HG03575 (cell line): ENCODE measurements around the gene UBE4A.

Experiments used
- ATAC-seq: cut with Tn5 transposase; IDR thresholded peaks from one replicate; pipeline ENCODE4 v1.9.1; 2021; ENCODE audit not compliant: unreplicated experiment, insufficient number of reproducible peaks, low FRiP score; ENCODE audit errors: extremely low read depth

Gene UBE4A

DNA sequence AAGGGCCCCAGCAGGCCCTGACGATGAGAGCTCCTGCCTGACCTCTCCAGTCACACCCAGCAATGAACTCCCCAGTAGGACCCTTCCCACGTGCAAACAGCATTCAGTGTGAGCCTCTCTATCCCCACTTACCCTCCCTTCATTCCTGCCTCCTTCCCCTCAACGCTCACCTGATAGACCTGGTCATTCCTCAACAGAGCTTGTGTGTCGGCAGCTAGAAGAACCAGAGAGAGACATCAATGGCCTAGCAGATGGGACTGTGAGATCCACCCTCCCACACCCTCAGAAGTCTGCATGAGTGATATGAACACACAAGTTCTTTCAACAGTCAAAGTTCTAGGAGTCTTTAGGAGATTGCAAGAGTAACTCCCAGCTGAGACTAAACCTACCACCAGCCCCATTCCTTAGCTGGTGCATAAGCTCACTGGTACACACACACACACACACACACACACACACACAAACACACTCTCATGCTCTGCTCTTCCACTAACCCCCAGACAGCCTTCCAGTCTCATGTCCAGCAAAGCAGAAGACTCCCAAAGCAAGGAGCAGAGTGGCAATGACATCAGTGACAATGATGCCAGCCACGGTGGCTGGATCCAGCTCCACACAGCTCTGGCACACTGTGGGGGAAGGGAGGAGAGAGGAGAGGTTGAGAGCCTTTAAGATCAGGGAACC lies 20.0 kb upstream of the UBE4A start:
- ATAC-seq: no peak

DNA sequence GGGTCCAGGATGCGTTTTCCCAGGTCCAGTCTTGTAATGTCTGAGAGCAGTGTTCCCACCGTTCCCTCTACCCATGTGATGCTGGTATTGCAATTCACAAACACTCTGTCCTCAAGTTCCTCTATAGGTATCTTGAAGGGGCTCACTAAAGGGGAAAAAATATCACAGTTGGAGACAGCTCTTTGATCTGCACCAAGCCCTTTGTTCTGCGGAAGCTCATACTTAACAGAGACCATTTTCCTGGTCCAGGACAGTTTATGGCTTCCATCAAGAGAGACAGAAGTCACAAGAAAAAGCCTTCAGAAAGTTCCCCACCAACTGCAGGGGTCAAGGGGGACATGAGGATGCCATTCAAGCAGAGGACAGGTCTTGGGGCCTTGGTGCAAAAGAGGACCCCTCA lies 19.0 kb upstream of the UBE4A start:
- ATAC-seq: no peak

DNA sequence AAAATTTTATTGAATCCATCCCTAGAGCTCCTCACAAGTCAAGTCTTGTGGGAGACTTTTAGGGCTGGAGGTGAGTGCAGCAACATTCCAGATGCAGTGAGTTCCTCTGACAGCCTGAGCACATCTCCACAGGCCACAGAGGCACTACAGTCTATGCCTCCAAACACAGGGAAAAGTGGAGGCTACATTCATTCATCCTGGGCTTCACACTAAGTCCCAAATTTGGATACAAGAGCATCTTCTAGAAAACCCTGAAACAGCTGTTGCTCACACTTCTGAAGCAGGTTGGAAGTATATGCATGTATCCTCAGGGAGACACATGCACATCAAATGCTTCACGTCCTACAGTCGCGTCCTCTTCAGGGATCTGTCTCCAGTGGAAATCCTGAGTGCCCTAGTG lies 18.1 kb upstream of the UBE4A start:
- ATAC-seq: no peak

DNA sequence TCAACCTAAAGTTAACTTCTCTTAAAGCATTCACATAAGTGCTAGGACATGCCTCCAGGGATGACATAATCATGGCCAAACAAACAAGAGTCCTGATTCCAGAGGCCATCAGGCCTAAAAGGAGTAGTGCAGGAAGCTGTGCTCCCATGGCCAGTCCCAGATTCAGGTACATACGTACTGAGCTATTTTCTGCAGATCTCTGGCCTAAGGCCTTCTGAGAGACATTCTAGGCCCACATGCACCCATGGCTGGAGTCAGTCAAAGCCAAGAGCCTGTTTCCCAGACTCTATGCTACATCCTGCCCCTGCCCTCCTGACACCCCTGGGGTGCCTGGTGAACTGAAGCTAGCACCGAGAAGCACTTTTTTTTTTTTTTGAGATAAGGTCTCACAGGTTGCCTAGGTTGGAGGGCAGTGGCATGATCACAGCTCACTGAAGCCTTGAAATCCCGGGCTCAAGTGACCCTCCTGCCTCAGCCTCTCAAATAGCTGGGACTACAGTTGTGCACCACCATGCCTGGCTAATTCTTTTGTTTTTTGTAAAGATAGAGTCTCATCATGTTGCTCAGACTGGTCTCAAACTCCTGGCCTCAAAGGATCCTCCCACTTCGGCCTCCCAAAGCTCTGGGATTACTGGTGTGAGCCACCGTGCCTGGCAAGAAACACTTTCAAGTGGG lies 17.4 kb upstream of the UBE4A start:
- ATAC-seq: no peak

DNA sequence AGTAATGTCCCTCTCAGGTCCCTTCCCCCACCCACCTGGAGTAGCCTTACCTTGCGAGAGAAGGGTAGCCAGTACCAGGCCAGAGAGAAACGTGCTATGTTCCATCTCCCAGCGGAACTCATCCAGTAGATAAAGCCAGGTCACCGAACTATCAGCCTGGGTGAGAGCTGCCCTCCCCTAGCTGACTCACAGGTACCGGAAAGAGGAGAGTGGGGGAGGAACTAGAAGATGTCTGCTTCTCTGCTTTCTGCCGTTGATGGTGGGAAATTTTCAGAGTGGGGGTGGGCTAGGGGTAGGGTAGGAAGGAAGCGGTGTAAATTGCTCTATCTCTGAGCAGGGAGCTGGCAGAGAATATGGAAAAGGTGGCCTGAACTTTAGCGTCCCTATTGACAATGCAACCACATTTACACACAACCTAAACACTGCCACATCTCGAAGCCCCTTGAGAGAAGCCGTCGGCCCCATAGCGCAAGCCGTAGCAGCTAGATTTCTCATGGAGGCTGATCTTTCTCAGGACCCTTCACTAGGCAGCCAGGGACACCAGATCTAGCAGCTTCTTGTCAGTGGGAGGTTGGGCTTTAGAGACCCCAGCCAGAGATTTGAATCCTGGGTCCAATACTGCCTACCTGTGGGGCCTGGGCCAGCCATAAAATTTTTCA lies 16.8 kb upstream of the UBE4A start, which contains the start of gene CD3D:
Gene CD3D (minus strand): TSS at position 203 of the 659 bp plus-strand sequence. CDS start 98 bp downstream, at position 105.
- no peak for ATAC-seq

DNA sequence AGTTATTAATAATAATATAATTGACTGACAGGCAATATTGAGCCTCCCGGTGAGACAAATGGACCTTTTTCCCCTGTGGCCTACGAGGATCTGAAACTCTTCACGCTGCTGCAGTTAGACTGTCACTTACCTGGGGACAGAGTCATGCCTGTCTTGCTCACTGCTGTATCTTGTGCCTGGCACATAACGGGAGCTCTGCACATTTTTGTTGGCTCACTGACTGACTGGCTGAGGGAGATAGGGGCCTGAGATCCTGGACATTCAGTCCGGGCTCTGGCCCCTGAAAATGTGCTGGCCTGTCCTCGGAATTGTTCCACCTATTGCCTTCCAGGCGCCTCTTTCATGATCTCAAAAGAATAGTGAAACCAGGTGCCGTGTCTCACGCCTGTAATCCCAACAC lies 16.2 kb upstream of the UBE4A start:
- ATAC-seq: no peak

DNA sequence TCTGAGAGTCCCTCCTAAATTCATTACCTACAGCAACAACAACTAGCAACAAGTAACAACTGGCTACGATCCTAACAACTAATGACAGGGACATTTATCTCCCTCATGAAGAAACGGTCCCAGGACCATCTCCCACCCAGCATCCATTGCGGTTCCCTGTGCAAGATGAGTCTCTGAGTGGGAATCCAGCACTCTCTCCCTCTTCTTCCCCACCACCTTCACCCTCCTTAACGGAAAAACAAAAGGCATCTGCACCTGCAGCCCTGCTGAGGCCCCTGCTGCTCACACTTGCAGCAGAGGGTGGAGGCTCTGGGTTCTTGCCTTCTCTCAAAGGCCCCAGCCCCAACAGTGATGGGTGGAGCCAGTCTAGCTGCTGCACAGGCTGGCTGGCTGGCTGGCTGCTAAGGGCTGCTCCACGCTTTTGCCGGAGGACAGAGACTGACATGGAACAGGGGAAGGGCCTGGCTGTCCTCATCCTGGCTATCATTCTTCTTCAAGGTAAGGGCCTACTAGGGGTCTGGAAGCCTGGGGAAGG lies 15.4 kb upstream of the UBE4A start, which contains the start of gene CD3G:
Gene CD3G (plus strand): TSS at position 364 of the 535 bp plus-strand sequence. CDS start 80 bp downstream, at position 444.
- no peak for ATAC-seq

DNA sequence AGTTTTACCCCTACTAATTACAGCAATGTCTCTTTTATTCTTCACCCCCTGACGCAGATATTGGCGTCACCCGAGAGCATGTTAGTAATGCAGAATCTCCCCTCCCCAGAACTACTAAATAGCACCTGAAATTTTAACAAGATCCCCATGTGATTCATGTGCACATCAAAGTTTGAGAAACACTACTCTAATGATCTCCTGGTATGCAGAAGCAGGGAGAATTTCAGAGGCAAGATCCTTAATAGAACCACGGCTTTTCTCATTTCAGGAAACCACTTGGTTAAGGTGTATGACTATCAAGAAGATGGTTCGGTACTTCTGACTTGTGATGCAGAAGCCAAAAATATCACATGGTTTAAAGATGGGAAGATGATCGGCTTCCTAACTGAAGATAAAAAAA lies 9.9 kb upstream of the UBE4A start:
- ATAC-seq: no peak

DNA sequence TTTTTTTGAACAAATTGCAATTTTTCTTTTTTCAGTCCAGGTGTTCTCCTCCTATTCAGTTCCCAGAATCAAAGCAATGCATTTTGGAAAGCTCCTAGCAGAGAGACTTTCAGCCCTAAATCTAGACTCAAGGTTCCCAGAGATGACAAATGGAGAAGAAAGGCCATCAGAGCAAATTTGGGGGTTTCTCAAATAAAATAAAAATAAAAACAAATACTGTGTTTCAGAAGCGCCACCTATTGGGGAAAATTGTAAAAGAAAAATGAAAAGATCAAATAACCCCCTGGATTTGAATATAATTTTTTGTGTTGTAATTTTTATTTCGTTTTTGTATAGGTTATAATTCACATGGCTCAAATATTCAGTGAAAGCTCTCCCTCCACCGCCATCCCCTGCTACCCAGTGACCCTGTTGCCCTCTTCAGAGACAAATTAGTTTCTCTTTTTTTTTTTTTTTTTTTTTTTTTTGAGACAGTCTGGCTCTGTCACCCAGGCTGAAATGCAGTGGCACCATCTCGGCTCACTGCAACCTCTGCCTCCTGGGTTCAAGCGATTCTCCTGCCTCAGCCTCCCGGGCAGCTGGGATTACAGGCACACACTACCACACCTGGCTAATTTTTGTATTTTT lies 6.2 kb upstream of the UBE4A start:
- ATAC-seq: no peak

DNA sequence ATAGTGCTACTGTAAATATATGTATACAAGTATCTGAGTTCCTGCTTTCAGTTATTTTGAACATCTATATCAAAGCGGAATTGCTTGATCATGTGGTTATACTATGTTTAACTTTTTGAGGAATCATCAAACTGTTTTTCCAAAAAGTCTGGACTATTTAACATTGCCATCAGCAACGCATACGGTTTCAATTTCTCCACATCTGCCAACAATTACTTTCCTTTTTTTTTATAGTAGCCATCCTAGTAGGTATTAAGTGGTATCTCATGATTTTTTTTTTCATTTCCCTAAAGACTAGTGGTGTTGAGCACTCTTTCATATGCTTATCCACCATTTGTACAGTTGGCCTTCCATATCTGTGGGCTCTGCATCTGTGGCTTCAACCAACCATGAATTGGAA lies 1.3 kb upstream of the UBE4A start:
- ATAC-seq: no peak

DNA sequence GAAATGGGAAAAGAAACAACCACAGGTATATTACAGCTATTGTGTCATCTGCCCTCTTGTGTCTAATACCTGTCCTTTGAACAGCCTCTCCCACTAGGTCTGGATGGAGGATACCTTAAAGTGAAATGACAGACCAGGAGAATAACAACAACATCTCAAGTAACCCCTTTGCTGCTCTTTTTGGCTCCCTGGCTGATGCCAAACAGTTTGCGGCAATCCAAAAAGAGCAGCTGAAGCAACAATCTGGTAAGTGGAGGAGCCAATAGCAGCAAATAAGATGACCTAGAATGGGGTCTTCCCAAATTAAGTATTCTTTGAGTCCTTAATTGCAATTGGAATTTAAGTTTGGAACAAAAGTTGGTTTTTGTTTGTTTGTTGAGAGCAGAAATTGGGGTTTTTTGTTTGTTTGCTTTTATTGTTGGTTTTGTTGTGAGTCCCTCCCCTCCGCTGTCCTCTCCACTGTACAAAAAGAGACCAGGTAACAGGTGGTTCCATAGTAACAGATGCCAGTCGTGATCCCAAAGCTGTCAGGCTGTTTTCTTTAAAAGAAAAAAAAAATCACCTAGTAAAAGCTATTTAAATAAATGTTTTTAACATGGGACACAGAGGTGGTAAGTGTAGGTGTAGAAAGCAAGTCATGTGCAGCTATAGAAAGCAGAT lies 5.7 kb downstream of the UBE4A start:
- no peak for ATAC-seq

DNA sequence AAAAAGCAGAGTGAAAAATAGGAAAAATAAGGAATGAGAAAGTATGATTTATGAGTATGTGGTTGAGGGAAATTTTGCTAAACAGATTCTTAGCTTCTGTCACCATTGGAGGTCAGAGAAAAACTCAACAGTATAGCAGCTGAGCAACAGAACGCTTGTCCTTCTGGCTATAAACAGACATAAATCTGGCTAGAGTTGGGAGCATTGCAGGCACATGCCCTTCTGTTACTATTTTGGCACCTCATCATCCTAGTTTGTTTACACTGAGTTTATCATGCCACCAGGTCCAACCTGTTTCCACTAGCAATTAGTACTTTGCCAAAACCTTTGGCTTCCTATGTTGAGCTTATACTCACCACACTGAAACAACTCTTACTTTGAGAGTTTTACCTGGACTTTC lies 6.9 kb downstream of the UBE4A start:
- no peak for ATAC-seq

DNA sequence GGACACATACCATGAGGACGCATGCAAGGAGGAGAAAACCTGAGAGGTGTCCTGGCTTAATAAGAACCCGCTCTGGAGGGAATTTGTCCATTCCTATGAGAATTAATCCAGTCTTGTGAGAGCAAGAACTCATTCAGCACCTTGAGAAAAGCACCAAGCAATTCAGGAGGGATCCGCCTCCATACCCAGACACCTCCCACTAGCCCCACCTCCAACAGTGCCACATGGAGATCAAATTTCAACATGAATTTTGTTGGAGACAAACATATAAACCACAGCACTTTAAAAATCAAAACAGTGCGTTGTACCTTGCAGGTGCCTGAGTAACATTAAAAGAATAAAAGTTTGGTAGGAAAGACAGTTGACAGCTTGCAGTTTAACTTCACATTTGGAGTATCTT lies 11.4 kb downstream of the UBE4A start:
- no peak for ATAC-seq

DNA sequence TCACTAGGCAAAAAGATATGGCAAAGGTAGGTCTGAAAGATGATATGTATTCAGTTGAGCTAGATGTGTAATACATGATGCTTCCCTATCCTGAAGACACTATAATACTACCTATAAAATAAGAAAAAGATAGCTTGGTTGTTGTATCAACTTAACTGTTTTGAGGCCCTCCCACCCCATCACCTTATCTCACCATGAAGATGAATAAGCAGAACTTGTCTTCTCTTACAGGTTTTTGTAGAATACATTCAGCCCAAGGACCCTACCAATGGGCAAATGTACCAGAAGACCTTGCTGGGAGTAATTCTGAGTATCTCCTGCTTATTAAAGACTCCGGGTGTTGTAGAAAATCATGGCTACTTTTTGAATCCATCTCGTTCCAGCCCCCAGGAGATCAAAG lies 13.9 kb downstream of the UBE4A start:
- no peak for ATAC-seq

DNA sequence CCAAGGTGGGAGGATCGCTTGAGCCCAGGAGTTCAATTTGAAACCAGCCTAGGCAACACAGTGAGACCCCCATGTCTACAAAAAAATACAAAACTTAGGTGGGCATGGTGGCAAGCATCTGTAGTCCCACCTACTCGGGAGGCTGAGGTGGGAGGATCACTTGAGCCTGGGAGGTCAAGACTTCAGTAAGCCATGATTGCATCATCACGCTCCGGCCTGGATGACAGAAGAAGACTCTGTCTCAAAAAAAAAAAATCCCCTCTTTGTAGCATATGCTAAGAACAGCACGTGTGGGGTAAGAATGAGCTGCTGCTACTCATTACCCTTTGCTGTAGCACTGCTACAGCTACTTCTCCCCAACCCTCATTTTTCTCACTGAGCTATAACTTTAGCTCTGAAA lies 14.5 kb downstream of the UBE4A start:
- ATAC-seq: no peak

DNA sequence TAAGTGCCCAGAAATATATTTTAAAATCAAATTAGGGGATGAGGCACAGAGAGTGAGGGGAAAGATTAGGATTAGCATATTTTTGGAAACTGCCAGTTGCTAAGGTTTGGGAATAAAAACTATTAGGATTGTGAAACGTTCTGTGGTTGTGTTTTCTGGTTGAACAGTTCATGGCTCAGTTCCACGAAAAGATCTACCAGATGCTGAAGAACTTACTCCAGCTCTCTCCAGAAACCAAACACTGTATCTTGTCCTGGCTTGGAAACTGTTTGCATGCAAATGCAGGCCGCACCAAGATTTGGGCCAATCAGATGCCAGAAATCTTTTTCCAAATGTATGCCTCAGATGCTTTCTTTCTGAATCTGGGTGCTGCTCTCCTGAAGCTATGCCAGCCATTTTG lies 15.3 kb downstream of the UBE4A start:
- ATAC-seq: no peak

DNA sequence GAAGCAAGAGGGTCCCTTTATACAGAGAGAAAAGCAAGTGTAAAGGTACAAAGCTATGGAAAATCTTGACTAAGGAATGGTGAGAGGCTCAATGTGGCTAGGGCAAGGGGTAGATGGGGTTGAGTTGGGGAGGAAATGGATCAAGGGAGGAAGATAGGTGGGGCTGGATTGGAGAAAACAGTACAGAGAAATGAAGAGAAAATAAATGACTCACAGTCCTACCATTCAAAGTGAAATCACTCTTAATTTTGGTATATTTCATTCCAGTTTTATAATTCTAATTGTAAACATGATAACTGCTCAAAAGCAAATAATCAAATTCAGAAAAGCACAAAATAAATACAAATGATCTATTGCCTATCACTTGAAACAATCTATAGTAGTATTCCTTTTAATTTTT lies 16.6 kb downstream of the UBE4A start:
- no peak for ATAC-seq

DNA sequence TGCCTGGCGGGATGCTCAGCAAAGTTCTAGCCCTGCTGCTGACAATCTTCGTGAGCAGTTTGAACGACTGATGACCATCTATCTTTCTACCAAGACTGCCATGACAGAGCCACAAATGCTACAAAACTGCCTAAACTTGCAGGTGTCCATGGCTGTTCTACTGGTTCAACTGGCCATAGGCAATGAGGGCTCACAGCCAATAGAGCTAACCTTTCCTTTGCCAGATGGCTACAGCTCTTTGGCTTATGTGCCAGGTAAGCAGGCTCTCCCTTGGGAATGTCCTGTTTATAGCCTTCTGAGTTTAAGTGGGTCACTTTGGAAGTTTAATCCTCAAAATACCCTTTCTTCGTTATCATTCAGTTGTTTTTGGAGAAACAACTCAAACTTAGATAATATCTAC lies 20.1 kb downstream of the UBE4A start:
- ATAC-seq: no peak

DNA sequence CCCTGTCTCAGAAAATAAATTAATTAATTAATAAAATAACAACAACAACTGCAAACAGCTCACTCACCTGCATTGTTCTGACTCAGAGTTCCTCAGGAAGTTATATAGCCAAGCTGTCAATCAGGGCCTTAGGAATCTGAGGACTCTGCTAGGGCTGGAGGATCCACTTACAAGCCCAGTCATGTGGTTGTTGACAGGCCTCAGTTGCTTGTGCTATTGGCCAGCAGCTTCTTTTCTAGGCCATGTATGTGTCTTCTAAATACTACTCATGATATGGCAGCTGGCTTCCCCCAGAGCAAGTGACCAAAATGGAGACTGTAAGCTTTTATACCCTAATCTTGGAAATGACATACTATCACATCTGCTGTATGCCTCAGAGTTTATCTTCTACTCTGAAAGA lies 21.2 kb downstream of the UBE4A start:
- ATAC-seq: no peak
